Keratinocyte (primary cell): ENCODE data around the gene ODAD4. TPM values are rescaled to one million over a fixed set of nuclear protein-coding genes. Genes with fewer than 3 reads are reported as not detected.

ENCODE experiments used
- DNase-seq: peaks from one replicate; pipeline ENCODE4 v3.0.0-alpha.2; 2011; ENCODE audit warnings: low read depth, missing footprints, low spot score
- FAIRE-seq: peaks from 2 replicates; lab custom pipeline; 2011; peaks lifted over from hg19 to GRCh38; lab: Jason Lieb, UNC
- H2AFZ ChIP-seq: 2 replicates; pipeline ENCODE4 v1.6.0; 2012; ENCODE audit warnings: low read length, control low read depth, inconsistent platforms; ENCODE audit not compliant: control insufficient read depth
- H3K27ac ChIP-seq: 2 replicates; pipeline ENCODE4 v1.5.1; 2011; ENCODE audit warnings: low read length; ENCODE audit not compliant: control insufficient read depth, insufficient read depth
- H3K27me3 ChIP-seq: 3 replicates; pipeline ENCODE4 v1.6.0; 2011; ENCODE audit warnings: low read length; ENCODE audit not compliant: control insufficient read depth, insufficient read depth; ENCODE audit errors: extremely low read depth
- H3K36me3 ChIP-seq, 2 experiments: 2 replicates in 1 of 2; 3 replicates in 1 of 2; pipeline ENCODE4 v1.5.1; 2011; ENCODE audit warnings: low read length in 2 of 2, mild to moderate bottlenecking in 1 of 2; ENCODE audit not compliant: control insufficient read depth in 2 of 2, insufficient read depth in 2 of 2; ENCODE audit errors: extremely low read depth in 1 of 2
- H3K4me1 ChIP-seq: 3 replicates; pipeline ENCODE4 v1.5.1; 2011; ENCODE audit warnings: low read length; ENCODE audit not compliant: control insufficient read depth, insufficient read depth; ENCODE audit errors: extremely low read depth
- H3K4me2 ChIP-seq: 3 replicates; pipeline ENCODE4 v1.6.0; 2011; ENCODE audit warnings: low read depth, low read length; ENCODE audit not compliant: control insufficient read depth, insufficient read depth; ENCODE audit errors: extremely low read depth
- H3K4me3 ChIP-seq, 3 experiments: fragments of 200-600 bp in 1 of 3; sonication (generic) in 1 of 3; 2 replicates in 2 of 3; 3 replicates in 1 of 3; pipeline ENCODE4 v1.5.1; 2011 to 2016; ENCODE audit warnings: low read length in 3 of 3, mild to moderate bottlenecking in 3 of 3, control low read depth in 2 of 3, inconsistent platforms in 1 of 3, low read depth in 1 of 3, mixed read lengths in 1 of 3, mixed run types in 1 of 3, moderate library complexity in 1 of 3; ENCODE audit not compliant: control insufficient read depth in 2 of 3, insufficient read depth in 2 of 3; ENCODE audit errors: extremely low read depth in 1 of 3
- H3K79me2 ChIP-seq: 2 replicates; pipeline ENCODE4 v1.6.0; 2012; ENCODE audit warnings: low read length; ENCODE audit not compliant: control insufficient read depth, insufficient read depth
- H3K9ac ChIP-seq: 3 replicates; pipeline ENCODE4 v1.6.0; 2011; ENCODE audit warnings: low read length; ENCODE audit not compliant: control insufficient read depth, insufficient read depth; ENCODE audit errors: extremely low read depth
- H3K9me1 ChIP-seq: 3 replicates; pipeline ENCODE4 v1.6.0; 2011; ENCODE audit warnings: low read length; ENCODE audit not compliant: control insufficient read depth, insufficient read depth; ENCODE audit errors: extremely low read depth
- H3K9me3 ChIP-seq: 2 replicates; pipeline ENCODE4 v1.5.1; 2012; ENCODE audit warnings: low read depth, low read length; ENCODE audit not compliant: control insufficient read depth
- H4K20me1 ChIP-seq: 3 replicates; pipeline ENCODE4 v1.6.0; 2011; ENCODE audit warnings: low read length; ENCODE audit not compliant: control insufficient read depth, insufficient read depth; ENCODE audit errors: extremely low read depth
- CTCF ChIP-seq, 3 experiments: IDR thresholded peaks in 1 of 3; conservative IDR thresholded peaks in 1 of 3; optimal IDR thresholded peaks in 1 of 3; 2 replicates in 2 of 3; 3 replicates in 1 of 3; pipeline versions ENCODE3 to v1.5.1; 2011; ENCODE audit warnings: low read length in 3 of 3, mild to moderate bottlenecking in 3 of 3, moderate library complexity in 2 of 3, control low read depth in 1 of 3, inconsistent platforms in 1 of 3; ENCODE audit not compliant: insufficient read depth in 2 of 3; ENCODE audit errors: extremely low read depth in 1 of 3
- EZH2 ChIP-seq: IDR thresholded peaks from one replicate; pipeline ENCODE4 v1.6.1; 2012; ENCODE audit warnings: inconsistent platforms, mild to moderate bottlenecking, low read length, moderate library complexity
- dilution Hi-C: fragments of 300-500 bp; cut with MboI; formaldehyde crosslinking; loops from one replicate; pipeline ENCODE4 v1.7.0; 2020; ENCODE audit warnings: low sequenced_read_pairs; ENCODE audit not compliant: extremely low pct_ligation_motif_present
- polyA plus RNA-seq, 5 experiments: library from polyadenylated mRNA; depleted of rRNA in 3 of 5; stranded (reverse) in 3 of 5; stranded (forward) in 1 of 5; unstranded in 1 of 5; fragments of >200 nt; gene quantifications; 1 replicate in 1 of 5; 2 replicates in 3 of 5; 3 replicates in 1 of 5; pipeline versions ENCODE4 v1.2.1 to v1.2.3, GENCODE V29; 2011 to 2012; ENCODE audit warnings: missing spikeins in 2 of 5, low read depth in 1 of 5, low replicate concordance in 1 of 5

Gene ODAD4
- polyA plus RNA-seq, 1 donor (not counting 4 experiments of a cell fraction or from before 2014, with no cell fraction given) = 0.20 TPM

GRCh38 chr17:41912925-41913324 lies 17.5 kb upstream of the ODAD4 start:
- H3K4me1 ChIP-seq = peaks cover 21% of the 10 kb centered on the region
- H3K4me2 ChIP-seq = no peak overlapping the region
- no peak overlapping the region for H3K27ac ChIP-seq
- FAIRE-seq = no peak
- no peak for TF ChIP-seq EZH2
- TF ChIP-seq CTCF (optimal IDR thresholded peaks at IDR 0.05 in 1 of 3, IDR thresholded peaks at IDR 0.05 in 1 of 3, conservative IDR thresholded peaks at IDR 0.05 in 1 of 3; ENCODE audit: extremely low read depth in 1 of 3, insufficient read depth in 2 of 3, low read length in 3 of 3) = peak in 1 of 3 experiments; percentile 11
- dilution Hi-C loops = no loop called here
- no peak overlapping the region for H3K9ac ChIP-seq
- peaks cover 5% of the 10 kb centered on the region for H3K9me1 ChIP-seq
- peaks cover 84% of the 10 kb centered on the region for H3K79me2 ChIP-seq
- no peaks in the 10 kb centered on the region for H3K9me3 ChIP-seq
- no peak overlapping the region for H3K4me3 ChIP-seq
- no peak overlapping the region for H2AFZ ChIP-seq
- H4K20me1 ChIP-seq = peaks cover 75% of the 10 kb centered on the region
- H3K27me3 ChIP-seq = no peaks in the 10 kb centered on the region
- DNase-seq = no peak
- H3K36me3 ChIP-seq = peaks cover 66 to 67% of the 10 kb centered on the region in 2 experiments

GRCh38 chr17:41913798-41914197 lies 16.6 kb upstream of the ODAD4 start:
- peaks cover 69% of the 10 kb centered on the region for H4K20me1 ChIP-seq
- no peak overlapping the region for H3K27ac ChIP-seq
- H3K9me1 ChIP-seq = peaks cover 5% of the 10 kb centered on the region
- H2AFZ ChIP-seq = no peak overlapping the region
- H3K27me3 ChIP-seq = no peaks in the 10 kb centered on the region
- H3K36me3 ChIP-seq = peaks cover 60% of the 10 kb centered on the region in 2 experiments
- H3K79me2 ChIP-seq = peaks cover 88% of the 10 kb centered on the region
- H3K9ac ChIP-seq = no peak overlapping the region
- DNase-seq = no peak
- H3K9me3 ChIP-seq = no peaks in the 10 kb centered on the region
- no peak overlapping the region for H3K4me3 ChIP-seq
- dilution Hi-C loops = no loop called here
- no peak overlapping the region for H3K4me2 ChIP-seq
- FAIRE-seq = no peak
- TF ChIP-seq EZH2 (no peak), CTCF (optimal IDR thresholded peaks at IDR 0.05 in 1 of 3, IDR thresholded peaks at IDR 0.05 in 1 of 3, conservative IDR thresholded peaks at IDR 0.05 in 1 of 3; ENCODE audit: extremely low read depth in 1 of 3, insufficient read depth in 2 of 3, low read length in 3 of 3) (no peak)
- H3K4me1 ChIP-seq = peaks cover 21% of the 10 kb centered on the region
